Activated B cell treated with CpG ODN at 0.5 μM for 24 hours (primary cell): ENCODE measurements around the gene OLA1. TPM values are rescaled to one million over a fixed set of nuclear protein-coding genes. Genes with fewer than 3 reads are reported as not detected.

Experiments used
- ATAC-seq: fragments of 200-7000 bp; cut with Tn5 transposase; one replicate; pipeline ENCODE4 v1.10.0; 2021; ENCODE audit warnings: low read depth, mild to moderate bottlenecking, moderate library complexity
- CTCF ChIA-PET: fragments of 350-600 bp; sonication (Branson Sonifier 250); formaldehyde crosslinking; loops from one replicate; lab custom pipeline; 2021; ENCODE audit warnings: antibody characterized with exemption; lab: Charles Lee
- POLR2A ChIA-PET: fragments of 350-600 bp; sonication (Branson Sonifier 250); formaldehyde crosslinking; loops from one replicate; lab custom pipeline; 2021; ENCODE audit warnings: antibody characterized with exemption; lab: Charles Lee
- DNase-seq: peaks from one replicate; pipeline ENCODE4 v3.0.0; 2022
- H3K27ac Mint-ChIP-seq: one replicate; pipeline ENCODE4 v1.8.0; 2020; ENCODE audit warnings: mixed read lengths
- H3K27me3 Mint-ChIP-seq: one replicate; pipeline ENCODE4 v1.8.0; 2021; ENCODE audit warnings: mixed read lengths
- H3K36me3 Mint-ChIP-seq: one replicate; pipeline ENCODE4 v1.8.0; 2021; ENCODE audit warnings: low read depth, mixed read lengths
- H3K4me1 Mint-ChIP-seq: one replicate; pipeline ENCODE4 v1.8.0; 2021; ENCODE audit warnings: mixed read lengths
- H3K4me3 Mint-ChIP-seq: one replicate; pipeline ENCODE4 v1.8.0; 2020; ENCODE audit warnings: mild to moderate bottlenecking, mixed read lengths
- H3K9me3 Mint-ChIP-seq: one replicate; pipeline ENCODE4 v1.8.0; 2020; ENCODE audit warnings: mixed read lengths
- CTCF ChIP-seq: fragments of 200-600 bp; IDR thresholded peaks from one replicate; pipeline ENCODE4 v1.8.0; 2022; ENCODE audit warnings: antibody characterized with exemption, mild to moderate bottlenecking
- intact Hi-C: fragments of 100-400 bp; cut with micrococcal nuclease; formaldehyde crosslinking; loops from one replicate; pipeline ENCODE4 v1.15.1; 2024
- total RNA-seq: library from RNA; stranded (reverse); gene quantifications from 2 replicates; pipeline ENCODE4 v1.2.3, GENCODE V29; 2022

Gene OLA1
- total RNA-seq, 1 donor from 2014 or later = 74.4 TPM

- no peaks in the 10 kb centered on the region for H3K36me3 Mint-ChIP-seq
- H3K4me1 Mint-ChIP-seq = peaks cover 11% of the 10 kb centered on the region
- ATAC-seq (no peak), DNase-seq (no peak)
- H3K27me3 Mint-ChIP-seq = no peaks in the 10 kb centered on the region
- POLR2A ChIA-PET = no interaction called here
- no peak for TF ChIP-seq CTCF
- no peaks in the 10 kb centered on the region for H3K9me3 Mint-ChIP-seq
- no peak overlapping the region for H3K4me3 Mint-ChIP-seq
- H3K27ac Mint-ChIP-seq = no peak overlapping the region
- intact Hi-C loops = no loop called here
- CTCF ChIA-PET = no interaction called here
Measured at GRCh38 chr2:174024524-174025270, 223.6 kb downstream of the OLA1 start.

DNA sequence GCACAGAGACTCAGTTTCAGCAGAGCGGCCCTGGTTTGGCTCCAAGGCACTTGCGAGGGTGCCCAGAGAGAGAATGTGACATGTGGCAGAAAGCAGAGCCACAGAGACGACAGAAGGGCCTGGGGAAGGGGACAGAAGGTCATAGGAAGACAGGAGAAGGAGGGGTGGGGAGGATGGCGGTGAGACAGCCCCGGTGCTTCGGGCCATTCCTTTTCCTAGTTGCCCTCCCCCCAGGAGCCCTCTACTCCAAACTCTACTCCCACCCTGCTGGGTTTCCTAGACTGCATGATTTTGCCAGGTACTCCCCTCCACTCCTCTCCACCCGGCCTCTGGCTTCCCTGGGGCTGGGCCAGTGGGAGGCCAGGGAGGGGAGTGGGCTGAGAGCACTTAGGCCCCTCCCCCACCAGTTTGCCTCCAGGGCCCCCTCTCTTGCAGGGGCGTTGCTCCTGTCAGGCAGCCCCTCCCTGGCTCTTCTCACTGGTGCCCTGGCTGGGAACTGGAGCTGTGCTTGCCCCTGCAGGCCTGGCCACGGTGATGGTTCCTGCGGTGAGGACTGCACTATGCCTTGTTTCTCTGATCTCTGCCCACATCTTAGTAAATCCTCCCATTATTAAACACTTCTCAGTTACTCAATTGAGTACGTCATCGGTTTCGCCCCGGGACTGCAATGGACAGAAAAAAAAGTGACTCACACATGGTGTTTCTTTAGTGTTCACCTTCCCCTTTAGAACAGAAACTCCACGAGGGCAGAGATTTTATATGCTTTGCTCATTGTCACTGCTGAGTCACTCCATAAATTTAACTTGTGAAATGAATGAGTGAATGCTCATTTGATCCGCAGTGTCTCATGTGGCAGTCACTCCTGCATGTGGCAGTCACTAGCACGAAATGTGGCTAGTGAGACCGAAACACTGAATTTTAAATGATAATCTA, 224.5 kb downstream of the OLA1 start:
- no peaks in the 10 kb centered on the region for H3K9me3 Mint-ChIP-seq
- POLR2A ChIA-PET = no interaction called here

More for the DNA sequence above, 224.5 kb downstream of the OLA1 start:
- no peak for TF ChIP-seq CTCF
- no peaks in the 10 kb centered on the region for H3K36me3 Mint-ChIP-seq
- no peaks in the 10 kb centered on the region for H3K27me3 Mint-ChIP-seq
- peaks cover 11% of the 10 kb centered on the region for H3K4me1 Mint-ChIP-seq
- DNase-seq = no peak
- peak; percentile 31 for ATAC-seq
- H3K27ac Mint-ChIP-seq = no peak overlapping the region
- CTCF ChIA-PET = no interaction called here
- intact Hi-C loops = loop anchor here (2.0 kb wide), 1 partner anchor 17 kb away; no protein-coding TSS in a partner anchor
- no peak overlapping the region for H3K4me3 Mint-ChIP-seq

Other genes with a start within 250 kb of the OLA1 start
- gene SP9, start 86.4 kb upstream of the OLA1 start, total RNA-seq = not detected in 2 replicates
- 14.3 and 19.4 TPM in 2 replicates for gene SCRN3, start 147.2 kb upstream of the OLA1 start, total RNA-seq
- 2.8 TPM in 2 replicates for gene GPR155, start 238.5 kb upstream of the OLA1 start, total RNA-seq